Measurements from ENCODE around the gene LCP2.
"Not testable (repeated sequence)": the region's sequence is repeated elsewhere in the genome, so short reads cannot be mapped to it uniquely, and the experiment has no call there.

Gene LCP2

GRCh38 chr5:170248172-170248930 lies 49.2 kb downstream of the LCP2 start:
- DNase-seq (ENCODE audit: low read depth) = no peak

- DNase-seq (ENCODE audit: low read depth) = no peak
These were observed 50.2 kb downstream of the LCP2 start for GRCh38 chr5:170247363-170247762.

GRCh38 chr5:170246126-170246870 lies 51.3 kb downstream of the LCP2 start:
- DNase-seq (ENCODE audit: low read depth) = no peak

GRCh38 chr5:170245436-170245835 lies 52.1 kb downstream of the LCP2 start:
- not testable (repeated sequence) for DNase-seq (ENCODE audit: low read depth)

GRCh38 chr5:170238456-170239196 lies 59.0 kb downstream of the LCP2 start:
- DNase-seq (ENCODE audit: low read depth) = peak; percentile 7

GRCh38 chr5:170235876-170236864 lies 61.4 kb downstream of the LCP2 start:
- no peak for DNase-seq (ENCODE audit: low read depth)

GRCh38 chr5:170233358-170233892 lies 64.2 kb downstream of the LCP2 start:
- no peak for DNase-seq (ENCODE audit: low read depth)

GRCh38 chr5:170232786-170233185 lies 64.8 kb downstream of the LCP2 start, which contains the start of gene C5orf58:
C5orf58 (plus strand) TSS chr5:170232985; CDS start chr5:170234977, 1,992 bp downstream.
- no peak for DNase-seq (ENCODE audit: low read depth)

GRCh38 chr5:170228762-170229435 lies 68.7 kb downstream of the LCP2 start:
- DNase-seq (ENCODE audit: low read depth) = no peak

- DNase-seq (ENCODE audit: low read depth) = no peak
These were observed 70.9 kb downstream of the LCP2 start for GRCh38 chr5:170226661-170227060.

GRCh38 chr5:170226129-170226615 lies 71.4 kb downstream of the LCP2 start:
- no peak for DNase-seq (ENCODE audit: low read depth)

GRCh38 chr5:170225326-170226128 lies 72.0 kb downstream of the LCP2 start:
- DNase-seq (ENCODE audit: low read depth) = peak; percentile 49

- DNase-seq (ENCODE audit: low read depth) = no peak
These were observed 73.7 kb downstream of the LCP2 start for GRCh38 chr5:170223906-170224305.

- no peak for DNase-seq (ENCODE audit: low read depth)
These were observed 74.2 kb downstream of the LCP2 start for GRCh38 chr5:170223360-170223759.

GRCh38 chr5:170221327-170221741 lies 76.2 kb downstream of the LCP2 start:
- peak; percentile 10 for DNase-seq (ENCODE audit: low read depth)

- DNase-seq (ENCODE audit: low read depth) = no peak
These were observed 77.4 kb downstream of the LCP2 start for GRCh38 chr5:170220191-170220590.

- peak; percentile 30 for DNase-seq (ENCODE audit: low read depth)
These were observed 78.0 kb downstream of the LCP2 start for GRCh38 chr5:170219615-170220014.

GRCh38 chr5:170218726-170219125 lies 78.9 kb downstream of the LCP2 start:
- DNase-seq (ENCODE audit: low read depth) = no peak

- DNase-seq (ENCODE audit: low read depth) = no peak
These were observed 79.7 kb downstream of the LCP2 start for GRCh38 chr5:170217831-170218230.

Measured in amniotic epithelial cell (primary cell).